HL-60 (cell line): ENCODE data around the gene ERRFI1.

Experiments used
- CTCF ChIP-seq: IDR thresholded peaks from one replicate; pipeline ENCODE4 v1.5.1; 2011; ENCODE audit warnings: low read length, control low read depth, inconsistent platforms; ENCODE audit not compliant: insufficient read depth
- GABPA ChIP-seq: IDR thresholded peaks from 2 replicates; pipeline ENCODE4 v1.6.1; 2012; ENCODE audit warnings: low read depth
- POLR2AphosphoS5 ChIP-seq: IDR thresholded peaks from 2 replicates; pipeline ENCODE4 v1.6.1; 2012; ENCODE audit warnings: low read depth
- REST ChIP-seq: IDR thresholded peaks from 2 replicates; pipeline ENCODE4 v1.6.1; 2012; ENCODE audit warnings: low read depth; ENCODE audit not compliant: insufficient replicate concordance

GRCh38 chr1:8023287-8023994 is 2.7 kb downstream of the ERRFI1 start:
- TF ChIP-seq CTCF (no peak), REST (no peak), GABPA (no peak), POLR2AphosphoS5 (no peak)
